Measurements from ENCODE around the gene COA7.

Gene COA7

GRCh38 chr1:52645261-52645660 is 52.9 kb downstream of the COA7 start:
- Histone ChIP-seq H3K4me3 (ENCODE audit: low read length) (no peak overlapping the region), H3K9me3 (ENCODE audit: control insufficient read depth, low read length) (no peaks in the 10 kb centered on the region), H3K9ac (ENCODE audit: low read length) (no peak overlapping the region), H3K36me3 (ENCODE audit: control insufficient read depth, insufficient read depth, low read length, severe bottlenecking) (no peaks in the 10 kb centered on the region), H3K4me1 (ENCODE audit: control insufficient read depth, insufficient read depth, low read length) (no peaks in the 10 kb centered on the region), H3K27me3 (replicated peaks; ENCODE audit: control insufficient read depth, insufficient read depth, low read length) (no peaks in the 10 kb centered on the region)
- no peak for DNase-seq (ENCODE audit: low read depth)

- H3K9ac ChIP-seq (ENCODE audit: low read length), result no peak overlapping the region
- H3K4me1 ChIP-seq (ENCODE audit: control insufficient read depth, insufficient read depth, low read length), result no peaks in the 10 kb centered on the region
- H3K4me3 ChIP-seq (ENCODE audit: low read length), result no peak overlapping the region
- peaks cover 20% of the 10 kb centered on the region for H3K27me3 ChIP-seq (replicated peaks; ENCODE audit: control insufficient read depth, insufficient read depth, low read length)
- H3K9me3 ChIP-seq (ENCODE audit: control insufficient read depth, low read length), result no peaks in the 10 kb centered on the region
- H3K36me3 ChIP-seq (ENCODE audit: control insufficient read depth, insufficient read depth, low read length, severe bottlenecking), result no peaks in the 10 kb centered on the region
- DNase-seq (ENCODE audit: low read depth), result no peak
Measured at GRCh38 chr1:52641307-52641706, 56.8 kb downstream of the COA7 start.

DNA sequence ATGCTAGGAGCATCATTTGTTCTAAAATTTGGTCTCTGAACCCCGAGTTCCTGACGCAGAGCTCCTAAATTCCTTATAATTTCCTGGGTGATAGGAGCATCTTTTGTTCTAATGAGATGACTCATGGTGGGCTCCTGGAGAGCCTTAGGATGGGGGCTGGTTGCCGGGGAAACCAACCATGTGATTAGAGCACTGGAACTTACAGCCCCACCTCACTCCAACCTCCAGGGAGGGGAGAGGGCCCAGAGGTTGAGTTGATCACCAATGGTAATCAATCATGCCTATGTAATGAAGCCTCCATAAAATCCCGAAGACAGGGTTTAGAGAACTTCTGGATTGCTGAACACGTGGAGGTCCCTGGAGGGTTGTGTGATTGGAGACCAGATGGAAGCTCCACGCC is 57.5 kb downstream of the COA7 start:
- Histone ChIP-seq H3K27me3 (replicated peaks; ENCODE audit: control insufficient read depth, insufficient read depth, low read length) (peaks cover 20% of the 10 kb centered on the region), H3K9me3 (ENCODE audit: control insufficient read depth, low read length) (no peaks in the 10 kb centered on the region), H3K4me3 (ENCODE audit: low read length) (no peak overlapping the region), H3K36me3 (ENCODE audit: control insufficient read depth, insufficient read depth, low read length, severe bottlenecking) (no peaks in the 10 kb centered on the region), H3K4me1 (ENCODE audit: control insufficient read depth, insufficient read depth, low read length) (no peaks in the 10 kb centered on the region), H3K9ac (ENCODE audit: low read length) (no peak overlapping the region)
- no peak for DNase-seq (ENCODE audit: low read depth)

DNA sequence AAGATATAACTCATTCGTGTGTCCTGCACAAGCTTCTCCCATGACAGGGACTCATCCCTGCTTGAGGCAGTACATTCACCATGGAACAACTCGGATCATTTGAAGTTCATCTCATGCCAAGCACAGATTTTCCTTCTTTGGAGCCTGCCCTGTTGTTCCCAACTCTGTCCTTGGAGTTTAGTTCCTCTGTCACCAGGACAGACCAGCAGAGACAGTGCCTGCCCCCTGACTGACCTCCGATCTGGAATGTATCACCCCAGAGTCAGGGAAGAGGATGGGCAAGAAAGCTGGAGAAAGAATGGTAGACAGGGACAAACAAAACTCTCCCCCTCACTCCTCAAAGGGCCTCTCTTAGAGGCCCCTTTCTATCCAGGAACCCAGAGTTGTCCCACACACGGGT is 60.2 kb downstream of the COA7 start:
- DNase-seq (ENCODE audit: low read depth), result no peak
- H3K36me3 ChIP-seq (ENCODE audit: control insufficient read depth, insufficient read depth, low read length, severe bottlenecking), result no peaks in the 10 kb centered on the region

GRCh38 chr1:52636721-52637695 is 61.1 kb downstream of the COA7 start:
- DNase-seq (ENCODE audit: low read depth), result no peak
- Histone ChIP-seq H3K4me3 (ENCODE audit: low read length) (no peak overlapping the region), H3K27me3 (replicated peaks; ENCODE audit: control insufficient read depth, insufficient read depth, low read length) (peaks cover 42% of the 10 kb centered on the region), H3K36me3 (ENCODE audit: control insufficient read depth, insufficient read depth, low read length, severe bottlenecking) (no peaks in the 10 kb centered on the region), H3K9me3 (ENCODE audit: control insufficient read depth, low read length) (peaks cover 5% of the 10 kb centered on the region), H3K9ac (ENCODE audit: low read length) (no peak overlapping the region), H3K4me1 (ENCODE audit: control insufficient read depth, insufficient read depth, low read length) (no peaks in the 10 kb centered on the region)

More for the DNA sequence above, 60.2 kb downstream of the COA7 start:
- no peaks in the 10 kb centered on the region for H3K4me1 ChIP-seq (ENCODE audit: control insufficient read depth, insufficient read depth, low read length)
- H3K9ac ChIP-seq (ENCODE audit: low read length), result no peak overlapping the region
- H3K4me3 ChIP-seq (ENCODE audit: low read length), result no peak overlapping the region
- H3K9me3 ChIP-seq (ENCODE audit: control insufficient read depth, low read length), result peaks cover 5% of the 10 kb centered on the region
- peaks cover 36% of the 10 kb centered on the region for H3K27me3 ChIP-seq (replicated peaks; ENCODE audit: control insufficient read depth, insufficient read depth, low read length)

- DNase-seq (ENCODE audit: low read depth), result no peak
- Histone ChIP-seq H3K36me3 (ENCODE audit: control insufficient read depth, insufficient read depth, low read length, severe bottlenecking) (no peaks in the 10 kb centered on the region), H3K9me3 (ENCODE audit: control insufficient read depth, low read length) (peaks cover 5% of the 10 kb centered on the region), H3K27me3 (replicated peaks; ENCODE audit: control insufficient read depth, insufficient read depth, low read length) (peaks cover 49% of the 10 kb centered on the region), H3K9ac (ENCODE audit: low read length) (no peak overlapping the region), H3K4me3 (ENCODE audit: low read length) (no peak overlapping the region), H3K4me1 (ENCODE audit: control insufficient read depth, insufficient read depth, low read length) (no peaks in the 10 kb centered on the region)
Measured at GRCh38 chr1:52635321-52636089, 62.6 kb downstream of the COA7 start.

Data from adipocyte (in vitro differentiated cells).